Naive thymus-derived CD8-positive, alpha-beta T cell (primary cell): ENCODE results near the gene CXCR3. TPM values are rescaled to one million over a fixed set of nuclear protein-coding genes. Genes with fewer than 3 reads are reported as not detected.

Experiments
- ATAC-seq, 2 donors: fragments of 150-1000 bp; cut with Tn5 transposase in 1 of 2; sonication (Bioruptor Pico), chemical (Tn5 transposase) in 1 of 2; 1 replicate in 1 of 2; 2 replicates in 1 of 2; pipeline ENCODE4 v1.10.0; 2021; ENCODE audit warnings: mild to moderate bottlenecking in 2 of 2, moderate library complexity in 2 of 2
- POLR2A ChIA-PET: fragments of 350-600 bp; sonication (Branson Sonifier 250); formaldehyde crosslinking; loops from one replicate; lab custom pipeline; 2021; ENCODE audit warnings: antibody characterized with exemption; lab: Charles Lee
- DNase-seq, 10 donors: peaks; one replicate each; pipeline versions ENCODE4 v3.0.0 to v3.0.0-alpha.2; 2020 to 2022
- H3K27ac Mint-ChIP-seq, 10 donors: one replicate each; pipeline ENCODE4 v1.8.0; 2020 to 2022; ENCODE audit warnings: mild to moderate bottlenecking in 10 of 10, mixed read lengths in 10 of 10, moderate library complexity in 4 of 10, inconsistent platforms in 1 of 10
- H3K27me3 Mint-ChIP-seq, 5 donors: one replicate each; pipeline ENCODE4 v1.8.0; 2021 to 2022; ENCODE audit warnings: mixed read lengths in 5 of 5
- H3K36me3 Mint-ChIP-seq, 3 donors: one replicate each; pipeline ENCODE4 v1.8.0; 2020 to 2022; ENCODE audit warnings: mixed read lengths in 3 of 3, mild to moderate bottlenecking in 2 of 3, inconsistent platforms in 1 of 3
- H3K4me1 Mint-ChIP-seq, 4 donors: one replicate each; pipeline ENCODE4 v1.8.0; 2021 to 2022; ENCODE audit warnings: mixed read lengths in 4 of 4
- H3K4me3 Mint-ChIP-seq, 10 donors: one replicate each; pipeline ENCODE4 v1.8.0; 2020 to 2022; ENCODE audit warnings: mild to moderate bottlenecking in 10 of 10, mixed read lengths in 10 of 10, moderate library complexity in 6 of 10, inconsistent platforms in 1 of 10
- H3K9me3 Mint-ChIP-seq, 9 donors: one replicate each; pipeline ENCODE4 v1.8.0; 2020 to 2022; ENCODE audit warnings: mixed read lengths in 9 of 9, mild to moderate bottlenecking in 3 of 9, inconsistent platforms in 1 of 9, moderate library complexity in 1 of 9
- polyA plus RNA-seq, 3 donors: library from polyadenylated mRNA; unstranded; fragments of 300-500 nt; fragmentation: Illumina TruSeq; gene quantifications; one replicate each; pipeline ENCODE4 v1.2.3, GENCODE V29; 2021
- total RNA-seq, 8 experiments: library from RNA in 2 of 8; stranded (reverse) in 2 of 8; gene quantifications; one replicate each; pipeline ENCODE4 v1.2.3 and lab custom pipeline; 2021 to 2026

CXCR3 gene
- total and polyA plus RNA-seq, 5 experiments from 2014 or later: 10.4 to 34.7 (median 23.5) TPM

DNA sequence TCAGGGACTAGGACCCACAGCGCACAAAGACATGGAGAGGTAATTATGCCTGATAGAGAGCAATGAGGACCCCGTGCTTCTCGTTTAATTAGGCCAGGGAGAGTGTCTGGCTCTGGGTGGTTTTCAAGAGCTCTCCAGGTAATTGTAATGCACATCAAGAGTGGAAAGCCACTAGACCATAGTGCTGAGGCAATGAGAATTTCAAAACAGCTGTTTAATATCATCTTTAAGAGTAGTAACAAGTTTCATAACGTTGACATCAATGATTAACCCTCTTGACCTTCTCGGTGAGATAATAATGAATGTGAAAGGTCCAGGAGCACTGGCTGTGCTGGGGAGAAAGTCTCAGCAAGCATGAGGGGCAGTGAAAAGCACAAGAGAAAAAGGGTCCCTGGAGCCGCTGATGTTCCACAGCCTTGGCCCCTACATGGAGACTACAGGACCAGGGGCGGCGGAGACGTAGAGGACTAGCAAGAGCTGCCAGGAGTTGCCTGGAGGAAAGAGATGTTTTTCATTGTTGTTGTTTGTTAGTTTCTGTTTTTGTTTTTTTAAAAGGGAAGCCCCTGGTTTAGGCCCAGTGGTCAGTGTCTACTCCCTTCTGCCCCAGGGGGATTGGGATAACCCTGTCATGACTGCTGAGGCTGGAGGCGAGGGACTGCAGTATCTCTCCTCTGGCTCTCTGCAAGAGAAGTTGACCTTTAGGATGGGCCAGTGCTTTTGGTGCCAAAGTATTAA is 14.8 kb upstream of the CXCR3 start:
- POLR2A ChIA-PET: interaction anchor here (1.7 to 2.0 kb wide), 2 partner anchors 10 to 15 kb away, joined by 4 read pairs; partner anchors contain the start of gene CXCR3
- H3K27me3 Mint-ChIP-seq: no peaks in the 10 kb centered on the region
- DNase-seq (no peak), ATAC-seq (no peak)
- peaks cover 7 to 25% (median 16%) of the 10 kb centered on the region in 4 donors for H3K4me1 Mint-ChIP-seq
- H3K36me3 Mint-ChIP-seq: no peaks in the 10 kb centered on the region
- no peak overlapping the region for H3K27ac Mint-ChIP-seq
- H3K9me3 Mint-ChIP-seq: no peaks in the 10 kb centered on the region
- H3K4me3 Mint-ChIP-seq: no peak overlapping the region

DNA sequence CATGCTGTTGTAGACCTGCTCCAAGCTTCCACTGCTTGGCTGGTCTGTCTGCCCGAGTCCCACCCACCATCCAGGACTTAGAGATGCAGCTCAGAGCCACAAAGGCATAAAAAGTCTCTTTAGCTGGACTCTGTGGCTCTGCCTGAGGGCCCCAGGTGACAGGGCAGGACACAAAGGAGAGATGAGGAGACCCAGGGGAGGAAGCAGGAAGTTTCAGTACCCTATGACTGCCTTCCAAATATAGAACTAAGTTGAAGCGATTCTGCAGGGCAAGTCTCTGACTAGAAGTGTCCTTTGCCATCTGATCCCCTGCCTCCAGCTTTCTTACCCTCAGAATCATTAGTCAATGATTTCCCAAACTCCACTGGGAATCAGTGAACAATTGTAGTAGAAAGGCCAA is 11.2 kb upstream of the CXCR3 start:
- DNase-seq: no peak
- H3K36me3 Mint-ChIP-seq: no peaks in the 10 kb centered on the region
- peak overlapping the region in 1 of 10 donors; percentile 8 for H3K27ac Mint-ChIP-seq
- H3K9me3 Mint-ChIP-seq: no peaks in the 10 kb centered on the region
- POLR2A ChIA-PET: interaction anchor here (1.2 kb wide), 1 partner anchor 12 kb away, joined by 3 read pairs; the partner anchor contains the start of gene CXCR3
- H3K4me3 Mint-ChIP-seq: no peak overlapping the region
- ATAC-seq: no peak
- peaks cover 2 to 16% (median 12%) of the 10 kb centered on the region in 4 donors for H3K4me1 Mint-ChIP-seq
- no peaks in the 10 kb centered on the region for H3K27me3 Mint-ChIP-seq

- DNase-seq: no peak
- Mint-ChIP-seq H3K36me3 (no peaks in the 10 kb centered on the region), H3K27ac (no peak overlapping the region), H3K4me1 (peaks cover 8 to 30% (median 26%) of the 10 kb centered on the region in 4 donors), H3K9me3 (no peaks in the 10 kb centered on the region), H3K4me3 (no peak overlapping the region), H3K27me3 (no peaks in the 10 kb centered on the region)
- POLR2A ChIA-PET: interaction anchor here (1.0 kb wide), 1 partner anchor 10 kb away, joined by 4 read pairs; the partner anchor contains the start of gene CXCR3
- no peak for ATAC-seq
These were observed 9.5 kb upstream of the CXCR3 start for GRCh38 chrX:71627588-71628404.

DNA sequence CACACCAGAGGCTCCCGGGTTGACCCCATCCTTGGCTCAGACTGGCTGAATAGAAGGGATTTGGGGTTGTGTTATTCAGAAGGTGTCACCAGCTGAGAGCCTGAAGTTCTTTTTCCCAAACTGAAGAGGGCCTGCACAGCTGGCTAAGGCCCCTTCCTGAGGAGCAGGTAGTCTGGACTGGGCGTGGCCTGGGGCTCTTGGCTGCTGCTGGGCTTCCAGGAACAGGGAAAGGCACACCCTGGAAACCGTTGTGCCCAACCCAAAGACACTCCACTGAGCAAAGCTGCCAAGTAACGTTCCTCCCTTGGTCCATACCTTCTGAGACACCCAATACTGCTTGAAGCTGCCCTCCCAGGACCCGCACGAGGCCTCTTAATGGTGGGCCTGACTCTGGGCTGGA is 8.3 kb upstream of the CXCR3 start:
- Mint-ChIP-seq H3K9me3 (no peaks in the 10 kb centered on the region), H3K36me3 (no peaks in the 10 kb centered on the region), H3K27ac (peak overlapping the region in 2 of 10 donors; percentile 7 to 22), H3K4me3 (no peak overlapping the region), H3K27me3 (no peaks in the 10 kb centered on the region), H3K4me1 (peaks cover 12 to 43% (median 36%) of the 10 kb centered on the region in 4 donors)
- ATAC-seq: no peak
- POLR2A ChIA-PET: interaction anchor here (1.0 kb wide), 1 partner anchor 8 kb away, joined by 4 read pairs; the partner anchor contains the start of gene CXCR3
- no peak for DNase-seq

GRCh38 chrX:71625471-71625870 is 7.2 kb upstream of the CXCR3 start:
- no peaks in the 10 kb centered on the region for H3K9me3 Mint-ChIP-seq
- H3K4me1 Mint-ChIP-seq: peaks cover 14 to 51% (median 41%) of the 10 kb centered on the region in 4 donors
- H3K27ac Mint-ChIP-seq: no peak overlapping the region
- H3K27me3 Mint-ChIP-seq: no peaks in the 10 kb centered on the region
- no peaks in the 10 kb centered on the region for H3K36me3 Mint-ChIP-seq
- ATAC-seq: no peak
- H3K4me3 Mint-ChIP-seq: no peak overlapping the region
- no peak for DNase-seq
- POLR2A ChIA-PET: interaction anchor here (0.7 to 1.5 kb wide), 2 partner anchors 8 to 14 kb away, joined by 3 to 4 read pairs; no protein-coding TSS in a partner anchor

DNA sequence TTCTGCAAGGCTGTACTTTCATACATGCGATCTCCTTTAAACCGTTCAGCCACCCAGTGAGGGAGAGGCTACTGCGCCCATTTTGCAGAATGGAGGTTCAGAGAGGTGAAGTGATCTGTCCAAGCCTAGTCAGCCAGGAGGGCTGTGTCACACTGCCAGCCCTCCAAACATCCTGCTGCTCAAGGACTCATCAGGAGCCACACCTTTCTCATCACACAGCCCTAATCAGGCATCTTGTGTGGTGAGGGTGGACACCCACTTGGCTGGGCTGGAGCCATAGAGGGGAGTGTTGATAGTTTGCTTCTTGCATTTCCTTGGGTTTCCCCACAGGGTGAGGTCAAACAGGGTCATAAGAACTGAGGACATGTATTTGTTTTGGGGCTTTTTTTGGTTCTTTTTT is 5.4 kb upstream of the CXCR3 start:
- H3K4me1 Mint-ChIP-seq: peaks cover 18 to 56% (median 50%) of the 10 kb centered on the region in 4 donors
- no peaks in the 10 kb centered on the region for H3K36me3 Mint-ChIP-seq
- no peaks in the 10 kb centered on the region for H3K27me3 Mint-ChIP-seq
- POLR2A ChIA-PET: interaction anchor here (1.0 kb wide), 1 partner anchor 10 kb away, joined by 4 read pairs; no protein-coding TSS in a partner anchor
- peak overlapping the region; percentile 47 to 95 (median 88) for H3K27ac Mint-ChIP-seq
- peak overlapping the region in 8 of 10 donors; percentile 10 to 76 (median 66) for H3K4me3 Mint-ChIP-seq
- ATAC-seq (no peak), DNase-seq (no peak)
- no peaks in the 10 kb centered on the region for H3K9me3 Mint-ChIP-seq

GRCh38 chrX:71622576-71623450 is 4.5 kb upstream of the CXCR3 start:
- no peaks in the 10 kb centered on the region for H3K9me3 Mint-ChIP-seq
- peak overlapping the region; percentile 87 to 95 (median 91) for H3K27ac Mint-ChIP-seq
- peak overlapping the region; percentile 20 to 86 (median 64) for H3K4me3 Mint-ChIP-seq
- peak; percentile 51 to 59 for ATAC-seq
- no peaks in the 10 kb centered on the region for H3K36me3 Mint-ChIP-seq
- no peaks in the 10 kb centered on the region for H3K27me3 Mint-ChIP-seq
- peak in 9 of 10 donors; percentile 17 to 75 (median 53) for DNase-seq
- POLR2A ChIA-PET: interaction anchor here (0.8 to 4.1 kb wide), 4 partner anchors 11 to 548 kb away, joined by 3 to 17 read pairs (median 4); partner anchors contain the start of gene OGT
- peaks cover 18 to 61% (median 57%) of the 10 kb centered on the region in 4 donors for H3K4me1 Mint-ChIP-seq

DNA sequence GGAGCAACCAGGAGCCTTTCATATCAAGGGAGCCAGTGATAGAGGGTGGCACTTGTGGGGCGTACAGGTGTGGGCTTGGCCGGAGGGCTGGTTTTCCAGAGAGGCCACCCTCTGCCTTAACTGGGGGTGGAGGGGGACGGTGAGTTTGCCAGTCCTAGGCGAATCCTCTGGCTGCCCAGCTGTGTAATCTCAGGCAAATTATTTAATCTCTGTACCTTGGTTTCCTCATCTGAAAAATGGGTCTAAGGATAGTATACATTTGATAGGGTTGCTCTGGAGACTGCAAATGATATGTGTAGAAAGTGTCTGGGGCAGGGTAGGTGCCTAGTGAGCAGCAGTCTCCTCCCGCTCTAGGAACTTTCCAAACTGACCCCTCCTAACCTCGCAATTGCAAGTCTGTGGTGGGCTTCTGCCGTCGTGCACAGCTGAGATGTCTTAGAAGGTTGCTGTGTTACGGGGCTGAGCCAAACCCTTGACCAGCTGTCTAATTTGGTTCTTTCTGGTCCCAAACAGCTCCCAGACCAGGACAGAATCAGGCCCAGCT is 3.8 kb upstream of the CXCR3 start:
- Mint-ChIP-seq H3K27ac (peak overlapping the region; percentile 87 to 95 (median 91)), H3K27me3 (no peaks in the 10 kb centered on the region), H3K4me3 (peak overlapping the region in 6 of 10 donors; percentile 15 to 86 (median 70)), H3K9me3 (no peaks in the 10 kb centered on the region), H3K36me3 (no peaks in the 10 kb centered on the region), H3K4me1 (peaks cover 18 to 68% (median 61%) of the 10 kb centered on the region in 4 donors)
- ATAC-seq (peak in 1 of 2 donors; percentile 6), DNase-seq (no peak)
- POLR2A ChIA-PET: interaction anchor here (1.0 to 4.1 kb wide), 2 partner anchors 15 to 89 kb away, joined by 3 to 17 read pairs; partner anchors contain the start of gene OGT

GRCh38 chrX:71621603-71622002 is 3.3 kb upstream of the CXCR3 start:
- Mint-ChIP-seq H3K36me3 (peaks cover 0 to 4% (median 0%) of the 10 kb centered on the region in 3 donors), H3K4me1 (peaks cover 18 to 73% (median 66%) of the 10 kb centered on the region in 4 donors), H3K27ac (peak overlapping the region; percentile 10 to 95 (median 90)), H3K27me3 (no peaks in the 10 kb centered on the region), H3K4me3 (peak overlapping the region in 6 of 10 donors; percentile 14 to 86 (median 46)), H3K9me3 (no peaks in the 10 kb centered on the region)
- DNase-seq (no peak), ATAC-seq (no peak)
- POLR2A ChIA-PET: interaction anchor here (4.1 kb wide), 1 partner anchor 15 kb away, joined by 17 read pairs; no protein-coding TSS in a partner anchor

- Mint-ChIP-seq H3K27me3 (no peaks in the 10 kb centered on the region), H3K4me1 (peaks cover 28 to 81% (median 79%) of the 10 kb centered on the region in 4 donors), H3K27ac (peak overlapping the region; percentile 60 to 96 (median 94)), H3K9me3 (no peaks in the 10 kb centered on the region), H3K4me3 (peak overlapping the region in 3 of 10 donors; percentile 31 to 86 (median 43)), H3K36me3 (peaks cover 2 to 12% (median 8%) of the 10 kb centered on the region in 3 donors)
- DNase-seq: no peak
- POLR2A ChIA-PET: interaction anchor here (4.1 to 5.0 kb wide), 2 partner anchors 13 to 87 kb away, joined by 17 to 32 read pairs; partner anchors contain the start of gene OGT
- no peak for ATAC-seq
These were observed 1.7 kb upstream of the CXCR3 start for GRCh38 chrX:71619986-71620385.

DNA sequence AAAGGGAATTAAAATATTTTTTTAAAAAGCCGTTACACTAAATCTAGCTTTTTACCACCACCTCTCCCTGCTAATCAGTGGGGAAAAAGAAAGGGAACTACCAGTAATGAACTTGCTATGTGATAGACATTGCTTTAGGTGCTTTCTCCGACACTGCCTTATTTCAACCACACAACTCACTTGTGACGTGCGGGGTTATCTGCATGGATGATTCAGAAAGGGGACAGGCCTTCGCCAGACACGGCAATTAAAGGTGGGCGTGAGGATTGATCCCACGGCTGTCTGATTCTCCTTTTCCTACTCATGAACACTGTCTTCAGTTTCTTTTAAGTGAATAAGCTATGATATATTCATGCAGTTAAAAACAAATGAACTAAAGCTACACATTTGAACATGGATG is 882 bp upstream of the CXCR3 start:
- Mint-ChIP-seq H3K27me3 (no peaks in the 10 kb centered on the region), H3K4me3 (peak overlapping the region; percentile 83 to 95 (median 86)), H3K4me1 (peaks cover 28 to 84% (median 80%) of the 10 kb centered on the region in 4 donors), H3K9me3 (no peaks in the 10 kb centered on the region), H3K27ac (peak overlapping the region; percentile 80 to 96 (median 93)), H3K36me3 (peaks cover 3 to 17% (median 10%) of the 10 kb centered on the region in 3 donors)
- POLR2A ChIA-PET: interaction anchor here (1.4 to 5.0 kb wide), 4 partner anchors 12 to 86 kb away, joined by 4 to 32 read pairs (median 12); partner anchors contain the start of gene OGT
- ATAC-seq (peak; percentile 22 to 67), DNase-seq (peak in 6 of 10 donors; percentile 37 to 68 (median 44))
